Thoracic aorta (tissue), 2 donors: Measurements from ENCODE around the gene RCOR1. TPM values are rescaled to one million over a fixed set of nuclear protein-coding genes. Genes with fewer than 3 reads are reported as not detected.

ENCODE experiments used
- ATAC-seq: fragments of 150-250 bp; one replicate; pipeline ENCODE4 v1.8.0; 2017; ENCODE audit warnings: low read depth; ENCODE audit not compliant: insufficient number of reproducible peaks, low FRiP score
- DNase-seq: peaks from one replicate; pipeline ENCODE4 v3.0.0-alpha.2; 2020; ENCODE audit warnings: low spot score
- H3K27ac ChIP-seq, 2 donors: fragments of 200-600 bp; sonication (generic); 1 replicate in 1 of 2; 2 replicates in 1 of 2; pipeline ENCODE4 v1.5.1; 2016; ENCODE audit warnings: mild to moderate bottlenecking in 2 of 2, moderate library complexity in 2 of 2
- H3K27me3 ChIP-seq: fragments of 200-600 bp; sonication (generic); replicated peaks from 2 replicates; pipeline ENCODE4 v1.6.0; 2016; ENCODE audit warnings: mild to moderate bottlenecking; ENCODE audit not compliant: insufficient read depth
- H3K36me3 ChIP-seq: fragments of 200-600 bp; sonication (generic); one replicate; pipeline ENCODE4 v1.5.1; 2016
- H3K4me1 ChIP-seq, 2 donors: fragments of 200-600 bp; sonication (generic); 1 replicate in 1 of 2; 2 replicates in 1 of 2; pipeline versions ENCODE4 v1.5.1 to v1.6.0; 2016; ENCODE audit warnings: low read depth in 2 of 2, mild to moderate bottlenecking in 1 of 2; ENCODE audit not compliant: control insufficient read depth in 1 of 2
- H3K4me3 ChIP-seq: fragments of 200-600 bp; sonication (generic); 2 replicates; pipeline ENCODE4 v1.5.1; 2016; ENCODE audit warnings: mild to moderate bottlenecking
- H3K9me3 ChIP-seq: fragments of 200-600 bp; sonication (generic); 2 replicates; pipeline ENCODE4 v1.5.1; 2016
- total RNA-seq, 2 donors: library from RNA; depleted of rRNA; stranded (reverse); fragments of >200 nt; gene quantifications; one replicate each; pipeline versions ENCODE4 v1.1.0 to v1.2.3, GENCODE V29; 2016
- TF ChIP-seq, protein P1 (sequence below): fragments of 200-600 bp; sonication (generic); IDR thresholded peaks from one replicate; pipeline ENCODE4 v1.5.1; 2019; ENCODE audit warnings: antibody characterized with exemption

The RCOR1 gene
- total RNA-seq, 2 donors from 2014 or later, result 6.5 to 17.1 TPM

DNA sequence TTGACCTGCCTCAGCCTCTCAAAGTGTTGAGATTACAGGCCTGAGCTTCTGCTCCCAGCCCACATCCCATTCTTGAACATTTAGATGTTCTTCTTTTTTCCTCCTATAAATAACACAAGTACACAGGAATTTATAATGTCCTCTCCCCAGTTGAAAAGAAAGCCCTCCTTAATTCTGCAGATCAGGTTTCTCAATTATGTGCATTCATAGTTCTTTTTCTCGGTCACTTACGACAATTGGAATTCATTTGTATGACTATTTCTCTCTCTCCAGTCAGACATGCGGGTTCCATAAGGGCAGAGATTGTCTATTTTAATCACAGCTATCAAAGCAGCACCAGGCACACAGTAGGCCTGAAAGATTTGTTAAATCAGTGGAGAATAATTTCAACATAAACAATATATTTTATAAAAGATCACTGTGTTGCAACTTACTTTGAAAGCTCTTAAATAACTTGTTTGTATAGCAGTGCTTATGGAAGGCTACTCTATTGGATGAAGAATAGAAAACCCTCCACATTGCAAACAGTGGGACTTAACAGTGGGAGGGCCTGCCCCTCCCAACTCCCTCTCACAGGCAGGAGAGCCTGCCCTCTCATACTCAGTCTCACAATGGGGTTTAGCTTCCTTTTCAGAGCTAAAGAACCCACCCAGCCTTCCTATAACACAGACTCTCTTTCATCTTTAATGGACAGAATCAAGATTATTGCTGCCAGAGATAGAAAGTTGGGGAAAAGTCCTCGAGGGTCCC, 100.7 kb downstream of the RCOR1 start:
- Histone ChIP-seq H3K27ac (no peak overlapping the region), H3K27me3 (no peaks in the 10 kb centered on the region), H3K4me3 (no peak overlapping the region), H3K4me1 (peaks cover 0 to 12% of the 10 kb centered on the region in 2 donors), H3K9me3 (no peaks in the 10 kb centered on the region), H3K36me3 (no peaks in the 10 kb centered on the region)
- DNase-seq (no peak), ATAC-seq (no peak)
- TF ChIP-seq, protein P1, sequence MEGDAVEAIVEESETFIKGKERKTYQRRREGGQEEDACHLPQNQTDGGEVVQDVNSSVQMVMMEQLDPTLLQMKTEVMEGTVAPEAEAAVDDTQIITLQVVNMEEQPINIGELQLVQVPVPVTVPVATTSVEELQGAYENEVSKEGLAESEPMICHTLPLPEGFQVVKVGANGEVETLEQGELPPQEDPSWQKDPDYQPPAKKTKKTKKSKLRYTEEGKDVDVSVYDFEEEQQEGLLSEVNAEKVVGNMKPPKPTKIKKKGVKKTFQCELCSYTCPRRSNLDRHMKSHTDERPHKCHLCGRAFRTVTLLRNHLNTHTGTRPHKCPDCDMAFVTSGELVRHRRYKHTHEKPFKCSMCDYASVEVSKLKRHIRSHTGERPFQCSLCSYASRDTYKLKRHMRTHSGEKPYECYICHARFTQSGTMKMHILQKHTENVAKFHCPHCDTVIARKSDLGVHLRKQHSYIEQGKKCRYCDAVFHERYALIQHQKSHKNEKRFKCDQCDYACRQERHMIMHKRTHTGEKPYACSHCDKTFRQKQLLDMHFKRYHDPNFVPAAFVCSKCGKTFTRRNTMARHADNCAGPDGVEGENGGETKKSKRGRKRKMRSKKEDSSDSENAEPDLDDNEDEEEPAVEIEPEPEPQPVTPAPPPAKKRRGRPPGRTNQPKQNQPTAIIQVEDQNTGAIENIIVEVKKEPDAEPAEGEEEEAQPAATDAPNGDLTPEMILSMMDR, result no peak

DNA sequence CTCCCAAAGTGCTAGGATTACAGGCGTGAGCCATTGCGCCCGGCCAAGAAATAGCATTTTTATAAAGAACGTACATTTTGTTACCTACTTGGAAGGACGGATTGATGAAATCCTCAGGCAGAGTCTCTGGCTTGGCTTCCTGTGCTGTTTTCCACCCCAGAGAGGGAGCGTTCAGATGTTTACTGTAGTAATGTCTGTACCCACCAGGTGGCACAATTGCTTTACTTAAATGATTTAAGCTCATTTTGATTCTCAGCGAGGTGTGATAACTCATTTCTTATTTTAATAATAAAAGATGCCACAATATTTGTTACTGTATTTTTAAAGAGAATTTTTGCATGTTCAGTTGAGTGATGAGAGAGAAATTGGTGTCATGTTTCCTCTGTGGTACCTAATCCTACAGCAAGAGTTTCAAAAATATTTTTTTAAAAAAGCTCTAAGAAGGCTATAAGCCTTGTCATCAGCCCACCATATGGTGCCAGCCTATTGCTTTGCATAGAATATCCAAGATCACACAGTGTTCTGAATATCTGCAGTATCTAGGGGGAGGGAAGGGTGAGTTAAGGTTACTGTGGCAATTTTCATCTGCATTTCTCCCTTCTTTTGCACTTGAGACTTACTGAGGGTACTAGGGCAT, 102.2 kb downstream of the RCOR1 start:
- TF ChIP-seq, protein P1, result peak; percentile 71
- Histone ChIP-seq H3K4me3 (no peak overlapping the region), H3K4me1 (peaks cover 0 to 12% of the 10 kb centered on the region in 2 donors), H3K27ac (no peak overlapping the region), H3K27me3 (no peaks in the 10 kb centered on the region), H3K9me3 (no peaks in the 10 kb centered on the region), H3K36me3 (no peaks in the 10 kb centered on the region)
- DNase-seq (peak; percentile 11), ATAC-seq (no peak)

DNA sequence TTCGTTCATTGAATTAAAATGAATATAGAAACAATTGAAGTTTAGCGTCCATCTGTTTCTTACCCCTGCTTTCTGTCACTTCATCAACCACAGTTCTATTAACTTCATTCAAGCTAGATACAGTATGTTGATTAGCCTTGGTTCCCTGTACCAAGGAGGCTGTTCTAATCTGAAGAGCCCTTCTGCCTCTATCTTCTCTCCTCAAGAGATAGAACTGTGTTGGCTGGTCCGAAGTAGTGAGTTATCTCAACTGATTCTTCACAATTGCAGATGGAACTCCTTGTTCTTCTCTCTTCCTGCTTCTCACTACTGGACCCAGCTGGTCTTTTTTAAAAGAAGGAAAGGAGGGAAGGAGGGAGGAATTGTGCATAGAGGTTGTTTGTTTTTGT, 102.7 kb downstream of the RCOR1 start:
- TF ChIP-seq, protein P1, result no peak
- DNase-seq (no peak), ATAC-seq (no peak)

DNA sequence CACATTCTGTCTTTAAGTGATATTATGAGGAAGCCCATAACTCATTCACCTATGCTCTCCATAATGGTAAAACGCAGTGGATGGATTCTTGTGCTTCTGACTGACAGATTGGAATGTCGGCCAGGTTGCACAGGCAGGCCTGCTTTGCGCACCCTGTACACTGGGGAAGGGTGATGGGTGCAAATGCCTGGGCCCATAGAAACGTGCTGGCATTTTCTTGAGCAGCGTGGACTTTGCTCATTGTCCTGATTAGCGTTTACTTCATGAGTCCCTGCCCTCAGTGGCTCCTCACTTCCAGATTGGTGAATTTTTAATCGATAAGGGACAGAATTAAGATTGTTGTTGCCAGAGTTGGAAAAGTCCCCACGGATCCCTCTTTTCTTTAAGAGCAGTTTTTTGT, 103.9 kb downstream of the RCOR1 start:
- H3K9me3 ChIP-seq, result no peaks in the 10 kb centered on the region
- no peak overlapping the region for H3K4me3 ChIP-seq
- H3K27me3 ChIP-seq, result no peaks in the 10 kb centered on the region
- DNase-seq (no peak), ATAC-seq (no peak)
- no peaks in the 10 kb centered on the region for H3K36me3 ChIP-seq
- H3K27ac ChIP-seq, result no peak overlapping the region
- TF ChIP-seq, protein P1, result no peak
- H3K4me1 ChIP-seq, result peaks cover 0 to 12% of the 10 kb centered on the region in 2 donors

More for the DNA sequence above, 102.7 kb downstream of the RCOR1 start:
- H3K4me1 ChIP-seq, result peaks cover 0 to 12% of the 10 kb centered on the region in 2 donors
- H3K36me3 ChIP-seq, result no peaks in the 10 kb centered on the region
- H3K9me3 ChIP-seq, result no peaks in the 10 kb centered on the region
- no peak overlapping the region for H3K4me3 ChIP-seq
- H3K27ac ChIP-seq, result no peak overlapping the region
- H3K27me3 ChIP-seq, result no peaks in the 10 kb centered on the region

DNA sequence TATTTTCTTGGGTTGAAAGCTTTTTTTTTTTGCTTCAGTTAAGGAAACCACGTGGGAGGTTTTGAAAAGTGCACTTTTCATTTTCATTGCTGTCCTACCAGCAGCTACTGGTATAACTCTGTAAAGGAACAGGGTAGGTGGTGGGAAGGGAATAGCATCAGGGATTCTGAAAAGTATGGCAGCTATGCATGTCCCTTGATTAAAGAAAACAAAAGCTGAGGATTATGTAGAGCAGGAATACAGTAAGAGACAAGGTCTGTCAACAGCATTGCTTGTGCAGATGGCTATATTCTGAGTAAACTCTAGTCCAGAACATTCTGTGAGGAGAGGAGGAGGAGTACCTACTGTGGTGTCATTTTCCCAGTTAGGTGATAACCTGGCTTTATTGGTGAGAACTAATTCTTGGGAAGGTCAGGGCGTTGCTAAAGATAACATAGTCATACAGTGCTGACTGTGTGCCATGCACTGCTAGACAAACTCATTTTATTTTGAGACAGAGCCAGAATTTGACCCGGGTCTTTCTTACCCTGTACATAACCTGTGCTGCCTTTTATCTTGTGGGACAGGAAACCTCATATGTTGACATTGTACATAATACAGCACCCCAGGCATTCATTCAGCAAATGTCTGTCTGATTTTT, 104.5 kb downstream of the RCOR1 start:
- H3K27me3 ChIP-seq, result no peaks in the 10 kb centered on the region
- peaks cover 0 to 12% of the 10 kb centered on the region in 2 donors for H3K4me1 ChIP-seq
- TF ChIP-seq, protein P1, result no peak
- no peaks in the 10 kb centered on the region for H3K9me3 ChIP-seq
- no peaks in the 10 kb centered on the region for H3K36me3 ChIP-seq
- H3K27ac ChIP-seq, result no peak overlapping the region
- DNase-seq (no peak), ATAC-seq (no peak)
- H3K4me3 ChIP-seq, result no peak overlapping the region
